Measurements from ENCODE around the gene LUC7L2. TPM values are rescaled to one million over a fixed set of nuclear protein-coding genes. Genes with fewer than 3 reads are reported as not detected.

LUC7L2 gene
- total RNA-seq, 1 donor from 2014 or later, result 83.4 TPM

- DNase-seq, result no peak
- no peaks in the 10 kb centered on the region for H3K27me3 Mint-ChIP-seq (ENCODE audit: unreplicated experiment)
- no peak overlapping the region for H3K27ac Mint-ChIP-seq (ENCODE audit: unreplicated experiment)
- H3K36me3 Mint-ChIP-seq (ENCODE audit: unreplicated experiment), result no peaks in the 10 kb centered on the region
- no peaks in the 10 kb centered on the region for H3K9me3 Mint-ChIP-seq (ENCODE audit: unreplicated experiment)
- peaks cover 28% of the 10 kb centered on the region for H3K4me1 Mint-ChIP-seq (ENCODE audit: low read depth, unreplicated experiment)
- TF ChIP-seq CTCF (IDR thresholded peaks at IDR 0.05; ENCODE audit: partially characterized antibody, unreplicated experiment), result no peak
- no peak overlapping the region for H3K4me3 Mint-ChIP-seq (ENCODE audit: unreplicated experiment)
Measured at GRCh38 chr7:139370943-139371313, 11.2 kb downstream of the LUC7L2 start.

GRCh38 chr7:139374246-139374645 lies 14.6 kb downstream of the LUC7L2 start:
- TF ChIP-seq CTCF (IDR thresholded peaks at IDR 0.05; ENCODE audit: partially characterized antibody, unreplicated experiment), result no peak
- H3K4me3 Mint-ChIP-seq (ENCODE audit: unreplicated experiment), result no peak overlapping the region
- no peak for DNase-seq
- H3K27ac Mint-ChIP-seq (ENCODE audit: unreplicated experiment), result no peak overlapping the region
- no peaks in the 10 kb centered on the region for H3K27me3 Mint-ChIP-seq (ENCODE audit: unreplicated experiment)
- peaks cover 20% of the 10 kb centered on the region for H3K4me1 Mint-ChIP-seq (ENCODE audit: low read depth, unreplicated experiment)
- H3K9me3 Mint-ChIP-seq (ENCODE audit: unreplicated experiment), result no peaks in the 10 kb centered on the region
- no peaks in the 10 kb centered on the region for H3K36me3 Mint-ChIP-seq (ENCODE audit: unreplicated experiment)

GRCh38 chr7:139382439-139382838 lies 22.7 kb downstream of the LUC7L2 start:
- no peak overlapping the region for H3K4me3 Mint-ChIP-seq (ENCODE audit: unreplicated experiment)

GRCh38 chr7:139384611-139385010 lies 24.9 kb downstream of the LUC7L2 start:
- Mint-ChIP-seq H3K36me3 (ENCODE audit: unreplicated experiment) (no peaks in the 10 kb centered on the region), H3K9me3 (ENCODE audit: unreplicated experiment) (no peaks in the 10 kb centered on the region), H3K27ac (ENCODE audit: unreplicated experiment) (no peak overlapping the region), H3K4me3 (ENCODE audit: unreplicated experiment) (no peak overlapping the region), H3K27me3 (ENCODE audit: unreplicated experiment) (no peaks in the 10 kb centered on the region), H3K4me1 (ENCODE audit: low read depth, unreplicated experiment) (peaks cover 1% of the 10 kb centered on the region)
- no peak for DNase-seq
- TF ChIP-seq CTCF (IDR thresholded peaks at IDR 0.05; ENCODE audit: partially characterized antibody, unreplicated experiment), result no peak

More at GRCh38 chr7:139382439-139382838, 22.7 kb downstream of the LUC7L2 start:
- no peak for TF ChIP-seq CTCF (IDR thresholded peaks at IDR 0.05; ENCODE audit: partially characterized antibody, unreplicated experiment)
- no peaks in the 10 kb centered on the region for H3K36me3 Mint-ChIP-seq (ENCODE audit: unreplicated experiment)
- H3K27ac Mint-ChIP-seq (ENCODE audit: unreplicated experiment), result peak overlapping the region; percentile 22
- DNase-seq, result no peak
- peaks cover 1% of the 10 kb centered on the region for H3K4me1 Mint-ChIP-seq (ENCODE audit: low read depth, unreplicated experiment)
- no peaks in the 10 kb centered on the region for H3K27me3 Mint-ChIP-seq (ENCODE audit: unreplicated experiment)
- H3K9me3 Mint-ChIP-seq (ENCODE audit: unreplicated experiment), result no peaks in the 10 kb centered on the region

- Mint-ChIP-seq H3K27me3 (ENCODE audit: unreplicated experiment) (no peaks in the 10 kb centered on the region), H3K36me3 (ENCODE audit: unreplicated experiment) (no peaks in the 10 kb centered on the region), H3K4me3 (ENCODE audit: unreplicated experiment) (no peak overlapping the region), H3K4me1 (ENCODE audit: low read depth, unreplicated experiment) (peaks cover 1% of the 10 kb centered on the region), H3K27ac (ENCODE audit: unreplicated experiment) (no peak overlapping the region), H3K9me3 (ENCODE audit: unreplicated experiment) (no peaks in the 10 kb centered on the region)
- no peak for TF ChIP-seq CTCF (IDR thresholded peaks at IDR 0.05; ENCODE audit: partially characterized antibody, unreplicated experiment)
- no peak for DNase-seq
Measured at GRCh38 chr7:139387594-139387993, 27.9 kb downstream of the LUC7L2 start.
